Activated T-helper 2 cell treated with anti-CD3 and anti-CD28 coated beads, Interferon-gamma antibody, Interleukin-2, Interleukin-4, amounts not matched to agents 10 μg/mL and 5 μg/mL and 100 μg/mL, durations not matched to agents 14 hours and 24 hours and 36 hours (primary cell): ENCODE data around the gene GNB1L. TPM values are rescaled to one million over a fixed set of nuclear protein-coding genes. Genes with fewer than 3 reads are reported as not detected.

Experiments used
- DNase-seq: peaks from one replicate; pipeline ENCODE4 v3.0.0; 2021; ENCODE audit warnings: low spot score
- H3K27ac Mint-ChIP-seq: one replicate; pipeline ENCODE4 v1.8.0; 2021; ENCODE audit warnings: mixed read lengths
- H3K27me3 Mint-ChIP-seq: one replicate; pipeline ENCODE4 v1.8.0; 2021; ENCODE audit warnings: low read depth, mixed read lengths
- H3K36me3 Mint-ChIP-seq: one replicate; pipeline ENCODE4 v1.8.0; 2021; ENCODE audit warnings: low read depth, mixed read lengths
- H3K4me1 Mint-ChIP-seq: one replicate; pipeline ENCODE4 v1.8.0; 2021; ENCODE audit warnings: low read depth, mixed read lengths
- H3K4me3 Mint-ChIP-seq: one replicate; pipeline ENCODE4 v1.8.0; 2021; ENCODE audit warnings: low read depth, mild to moderate bottlenecking, moderate library complexity, mixed read lengths
- H3K9me3 Mint-ChIP-seq: one replicate; pipeline ENCODE4 v1.8.0; 2021; ENCODE audit warnings: mixed read lengths
- intact Hi-C: fragments of 100-400 bp; cut with micrococcal nuclease; formaldehyde crosslinking; loops from one replicate; pipeline ENCODE4 v1.15.1; 2023
- total RNA-seq: library from RNA; stranded (reverse); gene quantifications from 2 replicates; pipeline ENCODE4 v1.2.3, GENCODE V29; 2022

GNB1L gene
- total RNA-seq, 1 donor from 2014 or later: 14.7 TPM

GRCh38 chr22:19741053-19741452, 113.6 kb downstream of the GNB1L start:
- Mint-ChIP-seq H3K4me3 (no peak overlapping the region), H3K4me1 (no peaks in the 10 kb centered on the region), H3K27me3 (no peaks in the 10 kb centered on the region), H3K9me3 (no peaks in the 10 kb centered on the region), H3K27ac (no peak overlapping the region), H3K36me3 (no peaks in the 10 kb centered on the region)
- intact Hi-C loops: no loop called here
- no peak for DNase-seq

- H3K27me3 Mint-ChIP-seq: no peaks in the 10 kb centered on the region
- intact Hi-C loops: no loop called here
- H3K4me1 Mint-ChIP-seq: no peaks in the 10 kb centered on the region
- no peak overlapping the region for H3K27ac Mint-ChIP-seq
- H3K36me3 Mint-ChIP-seq: no peaks in the 10 kb centered on the region
- DNase-seq: no peak
- no peak overlapping the region for H3K4me3 Mint-ChIP-seq
- no peaks in the 10 kb centered on the region for H3K9me3 Mint-ChIP-seq
Observed at GRCh38 chr22:19740586-19740985, 114.1 kb downstream of the GNB1L start.

- no peaks in the 10 kb centered on the region for H3K27me3 Mint-ChIP-seq
- DNase-seq: no peak
- H3K27ac Mint-ChIP-seq: no peak overlapping the region
- no peak overlapping the region for H3K4me3 Mint-ChIP-seq
- H3K9me3 Mint-ChIP-seq: no peaks in the 10 kb centered on the region
- no peaks in the 10 kb centered on the region for H3K36me3 Mint-ChIP-seq
- no peaks in the 10 kb centered on the region for H3K4me1 Mint-ChIP-seq
- intact Hi-C loops: no loop called here
Observed at GRCh38 chr22:19739911-19740449, 114.7 kb downstream of the GNB1L start.

- intact Hi-C loops: no loop called here
- H3K9me3 Mint-ChIP-seq: no peaks in the 10 kb centered on the region
- no peak for DNase-seq
- H3K36me3 Mint-ChIP-seq: no peaks in the 10 kb centered on the region
- no peak overlapping the region for H3K27ac Mint-ChIP-seq
- H3K4me3 Mint-ChIP-seq: no peak overlapping the region
- H3K4me1 Mint-ChIP-seq: no peaks in the 10 kb centered on the region
- H3K27me3 Mint-ChIP-seq: no peaks in the 10 kb centered on the region
Observed at GRCh38 chr22:19739448-19739895, 115.2 kb downstream of the GNB1L start.

GRCh38 chr22:19738664-19739447, 115.8 kb downstream of the GNB1L start:
- intact Hi-C loops: no loop called here
- Mint-ChIP-seq H3K4me1 (no peaks in the 10 kb centered on the region), H3K4me3 (no peak overlapping the region), H3K36me3 (no peaks in the 10 kb centered on the region), H3K27ac (no peak overlapping the region), H3K9me3 (no peaks in the 10 kb centered on the region), H3K27me3 (no peaks in the 10 kb centered on the region)
- DNase-seq: no peak

- Mint-ChIP-seq H3K27ac (no peak overlapping the region), H3K36me3 (no peaks in the 10 kb centered on the region), H3K4me1 (no peaks in the 10 kb centered on the region), H3K4me3 (no peak overlapping the region), H3K9me3 (no peaks in the 10 kb centered on the region), H3K27me3 (no peaks in the 10 kb centered on the region)
- no peak for DNase-seq
- intact Hi-C loops: no loop called here
Observed at GRCh38 chr22:19737846-19738663, 116.6 kb downstream of the GNB1L start.

GRCh38 chr22:19735665-19736510, 118.8 kb downstream of the GNB1L start:
- Mint-ChIP-seq H3K4me3 (no peak overlapping the region), H3K4me1 (no peaks in the 10 kb centered on the region), H3K27ac (no peak overlapping the region), H3K36me3 (no peaks in the 10 kb centered on the region), H3K27me3 (no peaks in the 10 kb centered on the region), H3K9me3 (no peaks in the 10 kb centered on the region)
- intact Hi-C loops: no loop called here
- DNase-seq: no peak

GRCh38 chr22:19734837-19735382, 119.8 kb downstream of the GNB1L start:
- Mint-ChIP-seq H3K27ac (no peak overlapping the region), H3K27me3 (no peaks in the 10 kb centered on the region), H3K4me1 (no peaks in the 10 kb centered on the region), H3K9me3 (no peaks in the 10 kb centered on the region), H3K36me3 (no peaks in the 10 kb centered on the region), H3K4me3 (no peak overlapping the region)
- intact Hi-C loops: no loop called here
- no peak for DNase-seq

- H3K4me1 Mint-ChIP-seq: no peaks in the 10 kb centered on the region
- intact Hi-C loops: no loop called here
- H3K36me3 Mint-ChIP-seq: no peaks in the 10 kb centered on the region
- H3K27me3 Mint-ChIP-seq: no peaks in the 10 kb centered on the region
- H3K4me3 Mint-ChIP-seq: no peak overlapping the region
- H3K27ac Mint-ChIP-seq: no peak overlapping the region
- no peak for DNase-seq
- no peaks in the 10 kb centered on the region for H3K9me3 Mint-ChIP-seq
Observed at GRCh38 chr22:19734163-19734562, 120.5 kb downstream of the GNB1L start.

- Mint-ChIP-seq H3K27me3 (no peaks in the 10 kb centered on the region), H3K9me3 (no peaks in the 10 kb centered on the region), H3K27ac (no peak overlapping the region), H3K4me3 (no peak overlapping the region), H3K4me1 (no peaks in the 10 kb centered on the region), H3K36me3 (no peaks in the 10 kb centered on the region)
- intact Hi-C loops: no loop called here
- no peak for DNase-seq
Observed at GRCh38 chr22:19733755-19734154, 120.9 kb downstream of the GNB1L start.
